Activated CD4-positive, alpha-beta memory T cell treated with anti-CD3 and anti-CD28 coated beads, Interleukin-2, amount 10 ng/mL, durations not matched to agents 7 days and 5 days (primary cell): ENCODE measurements around the gene PAK4. TPM values are rescaled to one million over a fixed set of nuclear protein-coding genes. Genes with fewer than 3 reads are reported as not detected.

Experiments used
- CTCF ChIA-PET: fragments of 350-600 bp; sonication (Branson Sonifier 250); formaldehyde crosslinking; loops from one replicate; lab custom pipeline; 2021; ENCODE audit warnings: antibody characterized with exemption, inconsistent platforms; lab: Charles Lee
- POLR2A ChIA-PET: fragments of 350-600 bp; sonication (Branson Sonifier 250); formaldehyde crosslinking; loops from one replicate; lab custom pipeline; 2021; ENCODE audit warnings: antibody characterized with exemption; lab: Charles Lee
- DNase-seq: peaks from one replicate; pipeline ENCODE4 v3.0.0-alpha.2; 2020
- H3K27ac Mint-ChIP-seq: one replicate; pipeline ENCODE4 v1.8.0; 2021; ENCODE audit warnings: mild to moderate bottlenecking, mixed read lengths
- H3K27me3 Mint-ChIP-seq: one replicate; pipeline ENCODE4 v1.8.0; 2021; ENCODE audit warnings: mixed read lengths
- H3K36me3 Mint-ChIP-seq: one replicate; pipeline ENCODE4 v1.8.0; 2021; ENCODE audit warnings: low read depth, mixed read lengths
- H3K4me1 Mint-ChIP-seq: one replicate; pipeline ENCODE4 v1.8.0; 2021; ENCODE audit warnings: mixed read lengths
- H3K4me3 Mint-ChIP-seq: one replicate; pipeline ENCODE4 v1.8.0; 2021; ENCODE audit warnings: mild to moderate bottlenecking, mixed read lengths
- H3K9me3 Mint-ChIP-seq: one replicate; pipeline ENCODE4 v1.8.0; 2021; ENCODE audit warnings: mixed read lengths
- total RNA-seq, 2 experiments: library from RNA; stranded (reverse); gene quantifications; one replicate each; pipeline ENCODE4 v1.2.3, GENCODE V29; 2021

PAK4 gene
- total RNA-seq = 10 to 100 TPM; 16.2 to 19.6 TPM

- CTCF ChIA-PET = interaction anchor here (0.6 to 0.9 kb wide), 2 partner anchors 62 to 73 kb away, joined by 3 to 4 read pairs; no protein-coding TSS in a partner anchor
- H3K4me1 Mint-ChIP-seq = peaks cover 43% of the 10 kb centered on the region
- H3K4me3 Mint-ChIP-seq = peak within 1 kb of the TSS; percentile 99
- no peaks in the 10 kb centered on the region for H3K9me3 Mint-ChIP-seq
- H3K36me3 Mint-ChIP-seq = peaks cover 2% of the 10 kb centered on the region
- peak; percentile 98 for DNase-seq
- peaks cover 7% of the 10 kb centered on the region for H3K27me3 Mint-ChIP-seq
- H3K27ac Mint-ChIP-seq = peak within 1 kb of the TSS; percentile 89
- POLR2A ChIA-PET = interaction anchor here (0.8 to 1.1 kb wide), 3 partner anchors 210 to 310 kb away, joined by 3 read pairs; partner anchors contain the start of genes GMFG and RPS16
Measured at GRCh38 chr19:39125554-39126311, at the start of gene PAK4. PAK4 (plus strand) TSS chr19:39125786; CDS start chr19:39169554, 43,768 bp downstream.

DNA sequence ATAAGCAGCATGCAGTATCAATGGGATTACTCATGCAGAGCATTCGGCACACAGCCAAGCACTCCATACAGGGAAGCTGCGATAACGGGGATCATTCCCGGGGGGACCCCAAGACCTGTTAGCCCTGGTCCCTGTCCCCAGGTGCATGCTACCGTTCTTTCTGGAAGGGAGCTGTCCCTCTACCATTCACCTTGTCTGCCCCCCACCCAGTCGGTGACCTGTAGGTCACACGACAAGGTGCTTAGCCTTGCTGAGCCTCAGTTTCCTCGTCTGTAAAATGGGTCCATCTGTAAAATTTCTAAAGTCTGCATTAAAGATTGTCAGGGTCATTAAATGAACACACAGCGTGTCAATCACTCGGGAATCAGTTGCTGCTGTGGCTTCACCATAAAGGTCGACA lies 48.3 kb upstream of the PAK4 start:
- Mint-ChIP-seq H3K27ac (no peak overlapping the region), H3K4me3 (no peak overlapping the region), H3K36me3 (no peaks in the 10 kb centered on the region), H3K9me3 (no peaks in the 10 kb centered on the region), H3K27me3 (peaks cover 23% of the 10 kb centered on the region), H3K4me1 (peaks cover 22% of the 10 kb centered on the region)
- ChIA-PET CTCF (no interaction called here), POLR2A (no interaction called here)
- no peak for DNase-seq

DNA sequence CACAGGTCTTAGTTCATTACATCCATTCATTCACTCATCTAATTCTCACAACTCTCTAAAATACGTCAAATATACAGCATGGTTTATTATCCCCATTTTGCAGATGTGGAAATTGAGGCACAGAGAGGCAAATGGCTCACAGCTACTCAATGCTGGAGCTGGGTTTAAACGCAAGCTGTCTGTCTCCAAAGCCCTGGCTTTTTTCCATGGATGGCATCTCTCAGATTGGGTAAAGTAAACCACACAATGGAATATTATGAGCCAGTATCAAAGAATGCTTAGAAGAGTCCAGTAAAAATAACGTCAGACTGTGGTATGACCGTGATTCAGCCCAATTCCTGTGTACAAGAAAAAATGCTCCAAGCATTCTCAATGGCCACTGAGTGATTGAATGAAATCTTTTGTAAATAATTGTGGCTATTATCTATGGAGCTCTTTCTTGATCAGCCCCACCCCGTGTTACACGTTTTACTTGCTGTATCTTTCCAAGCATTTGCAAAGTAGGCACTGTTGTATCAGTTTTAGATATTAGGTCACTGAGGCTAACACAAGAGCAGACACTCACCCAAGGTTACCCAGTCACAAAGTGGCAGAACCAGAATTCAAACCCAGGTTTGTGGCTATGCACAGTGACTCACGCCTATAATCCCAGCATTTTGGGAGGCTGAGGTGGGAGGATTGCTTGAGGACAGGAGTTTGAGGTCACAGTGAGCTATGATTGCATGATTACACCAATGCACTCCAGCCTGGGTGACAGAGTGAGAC lies 47.0 kb upstream of the PAK4 start:
- Mint-ChIP-seq H3K36me3 (no peaks in the 10 kb centered on the region), H3K4me1 (peaks cover 22% of the 10 kb centered on the region), H3K4me3 (no peak overlapping the region), H3K9me3 (no peaks in the 10 kb centered on the region), H3K27ac (no peak overlapping the region), H3K27me3 (peaks cover 35% of the 10 kb centered on the region)
- ChIA-PET POLR2A (no interaction called here), CTCF (interaction anchor here (1.6 kb wide), 1 partner anchor 26 kb away, joined by 3 read pairs; no protein-coding TSS in a partner anchor)
- no peak for DNase-seq

DNA sequence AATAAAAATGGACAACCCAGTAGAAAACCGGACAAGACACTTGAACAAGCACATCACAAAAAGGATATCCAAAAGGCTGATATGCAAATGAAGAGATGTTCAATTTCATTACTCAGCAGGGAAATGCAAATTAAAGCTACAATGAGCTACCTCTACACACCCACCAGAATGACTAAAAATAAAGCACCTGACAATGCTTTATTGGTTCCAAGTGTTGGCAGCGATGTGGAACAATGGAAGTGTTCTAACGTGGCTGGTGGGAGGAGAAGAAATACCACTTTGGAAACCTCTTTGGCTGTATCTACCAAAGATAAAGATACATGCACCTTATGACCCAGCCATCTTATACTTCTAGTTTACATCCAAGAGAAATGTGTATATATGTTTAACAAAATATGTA lies 45.2 kb upstream of the PAK4 start:
- Mint-ChIP-seq H3K36me3 (no peaks in the 10 kb centered on the region), H3K27ac (no peak overlapping the region), H3K4me1 (peaks cover 19% of the 10 kb centered on the region), H3K4me3 (no peak overlapping the region), H3K9me3 (no peaks in the 10 kb centered on the region), H3K27me3 (peaks cover 49% of the 10 kb centered on the region)
- DNase-seq = no peak
- CTCF ChIA-PET = interaction anchor here (1.6 kb wide), 1 partner anchor 28 kb away, joined by 3 read pairs; no protein-coding TSS in a partner anchor
- POLR2A ChIA-PET = no interaction called here

DNA sequence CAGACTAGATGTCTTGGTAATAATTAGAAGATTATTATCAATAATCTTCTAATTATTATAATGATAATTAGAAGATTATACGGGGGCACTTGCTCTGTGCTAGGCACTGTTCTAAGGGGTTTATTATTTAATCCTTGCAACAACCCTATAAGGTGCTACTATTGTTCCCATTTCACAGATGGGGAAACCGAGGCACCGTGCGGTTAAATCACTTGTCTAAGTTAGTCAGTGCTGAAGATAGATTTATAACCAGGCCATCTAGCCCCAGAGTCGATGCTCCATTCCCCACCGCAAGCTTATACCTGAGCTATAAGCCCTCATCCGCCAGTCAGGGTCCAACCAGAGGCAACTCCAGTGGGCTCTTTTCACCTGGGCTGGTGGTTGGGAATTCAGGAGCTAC lies 43.4 kb upstream of the PAK4 start:
- ChIA-PET CTCF (no interaction called here), POLR2A (no interaction called here)
- Mint-ChIP-seq H3K27me3 (peaks cover 52% of the 10 kb centered on the region), H3K27ac (no peak overlapping the region), H3K4me3 (no peak overlapping the region), H3K36me3 (no peaks in the 10 kb centered on the region), H3K4me1 (peaks cover 17% of the 10 kb centered on the region), H3K9me3 (no peaks in the 10 kb centered on the region)
- DNase-seq = no peak

GRCh38 chr19:39082745-39083598 lies 42.6 kb upstream of the PAK4 start:
- H3K9me3 Mint-ChIP-seq = no peaks in the 10 kb centered on the region
- peaks cover 46% of the 10 kb centered on the region for H3K27me3 Mint-ChIP-seq
- H3K36me3 Mint-ChIP-seq = no peaks in the 10 kb centered on the region
- H3K27ac Mint-ChIP-seq = no peak overlapping the region
- no peak overlapping the region for H3K4me3 Mint-ChIP-seq
- CTCF ChIA-PET = interaction anchor here (1.5 kb wide), 1 partner anchor 9 kb away, joined by 8 read pairs; no protein-coding TSS in a partner anchor
- POLR2A ChIA-PET = interaction anchor here (1.1 kb wide), 1 partner anchor 9 kb away, joined by 7 read pairs; no protein-coding TSS in a partner anchor
- no peak for DNase-seq
- H3K4me1 Mint-ChIP-seq = peaks cover 17% of the 10 kb centered on the region

- ChIA-PET POLR2A (interaction anchor here (1.1 kb wide), 1 partner anchor 10 kb away, joined by 7 read pairs; no protein-coding TSS in a partner anchor), CTCF (interaction anchor here (1.5 kb wide), 1 partner anchor 9 kb away, joined by 8 read pairs; no protein-coding TSS in a partner anchor)
- Mint-ChIP-seq H3K36me3 (no peaks in the 10 kb centered on the region), H3K4me1 (peaks cover 17% of the 10 kb centered on the region), H3K4me3 (no peak overlapping the region), H3K9me3 (no peaks in the 10 kb centered on the region), H3K27me3 (peaks cover 46% of the 10 kb centered on the region), H3K27ac (no peak overlapping the region)
- DNase-seq = no peak
Measured at GRCh38 chr19:39083599-39083982, 42.0 kb upstream of the PAK4 start.

DNA sequence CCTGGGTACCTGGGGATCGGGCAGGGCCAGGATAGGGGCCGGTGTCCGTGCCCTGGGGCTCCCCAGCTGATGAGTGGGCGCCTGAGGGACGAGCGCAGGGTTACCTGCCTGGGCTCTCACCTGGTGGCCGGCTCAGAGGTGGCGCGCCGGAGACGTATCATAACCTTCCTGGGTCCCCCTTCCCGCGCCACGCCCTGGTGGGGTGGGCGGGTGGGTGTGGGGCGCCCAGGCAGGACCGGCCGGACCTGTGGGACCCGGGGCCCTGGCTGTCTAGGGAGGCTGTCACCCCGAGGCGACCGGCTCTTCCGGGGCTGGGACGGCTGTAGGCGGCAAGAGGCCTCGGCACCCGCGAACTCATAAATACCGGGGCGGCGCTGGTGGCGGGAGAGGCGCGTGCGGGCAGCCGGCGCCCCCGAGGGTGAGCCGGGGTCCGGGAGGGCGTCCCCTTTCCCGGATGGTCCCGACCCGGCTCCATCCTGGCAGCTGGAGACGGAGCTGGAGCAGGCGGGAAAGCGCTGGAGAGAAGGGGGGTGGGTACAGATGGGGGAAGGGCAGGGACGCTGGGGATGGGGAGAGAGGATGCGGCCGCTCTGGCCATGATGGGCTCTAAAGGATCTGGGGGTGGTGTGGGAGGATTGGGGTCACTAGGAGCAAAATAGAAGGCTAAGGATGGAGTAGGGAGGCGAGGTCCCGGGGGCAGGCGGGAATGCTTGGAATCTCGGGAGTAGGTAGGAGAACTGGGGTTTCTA lies 41.4 kb upstream of the PAK4 start, which contains the start of gene ACP7:
Gene ACP7 (plus strand): TSS at position 386 of the 749 bp plus-strand sequence. CDS start 902 bp downstream, outside the sequence.
- peak; percentile 18 for DNase-seq
- H3K27me3 Mint-ChIP-seq = peaks cover 46% of the 10 kb centered on the region

GRCh38 chr19:39084732-39085080 lies 40.9 kb upstream of the PAK4 start:
- H3K4me1 Mint-ChIP-seq = peaks cover 17% of the 10 kb centered on the region
- ChIA-PET POLR2A (no interaction called here), CTCF (interaction anchor here (0.5 to 1.2 kb wide), 3 partner anchors 25 to 571 kb away, joined by 3 to 4 read pairs (median 3); no protein-coding TSS in a partner anchor)
- H3K4me3 Mint-ChIP-seq = no peak overlapping the region
- peaks cover 51% of the 10 kb centered on the region for H3K27me3 Mint-ChIP-seq
- no peaks in the 10 kb centered on the region for H3K36me3 Mint-ChIP-seq
- no peaks in the 10 kb centered on the region for H3K9me3 Mint-ChIP-seq
- no peak overlapping the region for H3K27ac Mint-ChIP-seq
- DNase-seq = no peak

More for the DNA sequence above, 41.4 kb upstream of the PAK4 start, which contains the start of gene ACP7:
- H3K9me3 Mint-ChIP-seq = no peaks in the 10 kb centered on the region
- peaks cover 17% of the 10 kb centered on the region for H3K4me1 Mint-ChIP-seq
- no peaks in the 10 kb centered on the region for H3K36me3 Mint-ChIP-seq
- no peak within 1 kb of the TSS for H3K4me3 Mint-ChIP-seq
- ChIA-PET POLR2A (interaction anchor here (1.1 kb wide), 1 partner anchor 10 kb away, joined by 7 read pairs; no protein-coding TSS in a partner anchor), CTCF (interaction anchor here (0.5 to 1.5 kb wide), 3 partner anchors 10 to 571 kb away, joined by 3 to 8 read pairs (median 4); no protein-coding TSS in a partner anchor)
- H3K27ac Mint-ChIP-seq = no peak within 1 kb of the TSS

- H3K36me3 Mint-ChIP-seq = no peaks in the 10 kb centered on the region
- H3K27me3 Mint-ChIP-seq = peaks cover 50% of the 10 kb centered on the region
- H3K4me1 Mint-ChIP-seq = peaks cover 17% of the 10 kb centered on the region
- no peak for DNase-seq
- H3K9me3 Mint-ChIP-seq = no peaks in the 10 kb centered on the region
- POLR2A ChIA-PET = no interaction called here
- H3K27ac Mint-ChIP-seq = no peak overlapping the region
- H3K4me3 Mint-ChIP-seq = no peak overlapping the region
- CTCF ChIA-PET = interaction anchor here (0.6 to 1.2 kb wide), 2 partner anchors 24 to 130 kb away, joined by 3 to 4 read pairs; no protein-coding TSS in a partner anchor
Measured at GRCh38 chr19:39085392-39085791, 40.2 kb upstream of the PAK4 start.

- H3K9me3 Mint-ChIP-seq = no peaks in the 10 kb centered on the region
- H3K27ac Mint-ChIP-seq = no peak overlapping the region
- POLR2A ChIA-PET = no interaction called here
- peaks cover 43% of the 10 kb centered on the region for H3K27me3 Mint-ChIP-seq
- H3K4me1 Mint-ChIP-seq = peaks cover 15% of the 10 kb centered on the region
- no peak overlapping the region for H3K4me3 Mint-ChIP-seq
- CTCF ChIA-PET = interaction anchor here (0.7 to 1.3 kb wide), 3 partner anchors 23 to 52 kb away, joined by 3 to 4 read pairs (median 3); no protein-coding TSS in a partner anchor
- DNase-seq = no peak
- H3K36me3 Mint-ChIP-seq = no peaks in the 10 kb centered on the region
Measured at GRCh38 chr19:39086386-39086785, 39.2 kb upstream of the PAK4 start.
